Nephron (organoid): ENCODE results near the gene FOXE3.

Experiments
- H3K27ac Mint-ChIP-seq, 3 experiments: 2 replicates each; pipeline ENCODE4 v1.8.0; 2020; ENCODE audit warnings: mixed read lengths in 3 of 3, mild to moderate bottlenecking in 2 of 3, moderate library complexity in 1 of 3
- H3K27me3 Mint-ChIP-seq: 2 replicates; pipeline ENCODE4 v1.8.0; 2021; ENCODE audit warnings: low read depth, mild to moderate bottlenecking, moderate library complexity, mixed read lengths
- H3K36me3 Mint-ChIP-seq: 2 replicates; pipeline ENCODE4 v1.8.0; 2020; ENCODE audit warnings: low read depth, mixed read lengths
- H3K4me1 Mint-ChIP-seq: 2 replicates; pipeline ENCODE4 v1.8.0; 2020; ENCODE audit warnings: mixed read lengths
- H3K4me3 Mint-ChIP-seq, 3 experiments: 2 replicates each; pipeline ENCODE4 v1.8.0; 2020; ENCODE audit warnings: mild to moderate bottlenecking in 3 of 3, mixed read lengths in 3 of 3, moderate library complexity in 2 of 3
- H3K9me3 Mint-ChIP-seq: 2 replicates; pipeline ENCODE4 v1.8.0; 2020; ENCODE audit warnings: mixed read lengths
- CTCF ChIP-seq, 3 experiments: fragments of 200-600 bp; sonication (generic); IDR thresholded peaks; one replicate each; pipeline ENCODE4 v1.5.0; 2021; ENCODE audit warnings: antibody characterized with exemption in 3 of 3; ENCODE audit not compliant: unreplicated experiment in 3 of 3

The FOXE3 gene

GRCh38 chr1:47441450-47442106, 25.5 kb downstream of the FOXE3 start:
- no peak overlapping the region for H3K27ac Mint-ChIP-seq
- H3K9me3 Mint-ChIP-seq, result no peaks in the 10 kb centered on the region
- H3K4me3 Mint-ChIP-seq, result no peak overlapping the region
- H3K4me1 Mint-ChIP-seq, result peaks cover 18% of the 10 kb centered on the region
- peaks cover 9% of the 10 kb centered on the region for H3K27me3 Mint-ChIP-seq
- no peak for TF ChIP-seq CTCF (IDR thresholded peaks at IDR 0.05; ENCODE audit: unreplicated experiment in 3 of 3)
- peaks cover 2% of the 10 kb centered on the region for H3K36me3 Mint-ChIP-seq

GRCh38 chr1:47442202-47442601, 26.1 kb downstream of the FOXE3 start:
- Mint-ChIP-seq H3K27me3 (peaks cover 4% of the 10 kb centered on the region), H3K27ac (no peak overlapping the region), H3K4me3 (no peak overlapping the region), H3K9me3 (no peaks in the 10 kb centered on the region), H3K4me1 (peaks cover 17% of the 10 kb centered on the region), H3K36me3 (peaks cover 6% of the 10 kb centered on the region)
- no peak for TF ChIP-seq CTCF (IDR thresholded peaks at IDR 0.05; ENCODE audit: unreplicated experiment in 3 of 3)

GRCh38 chr1:47442842-47443529, 26.9 kb downstream of the FOXE3 start:
- no peak for TF ChIP-seq CTCF (IDR thresholded peaks at IDR 0.05; ENCODE audit: unreplicated experiment in 3 of 3)
- Mint-ChIP-seq H3K4me1 (peaks cover 17% of the 10 kb centered on the region), H3K27me3 (peaks cover 4% of the 10 kb centered on the region)

GRCh38 chr1:47443530-47444296, 27.6 kb downstream of the FOXE3 start:
- no peak overlapping the region for H3K27ac Mint-ChIP-seq
- no peaks in the 10 kb centered on the region for H3K9me3 Mint-ChIP-seq
- peaks cover 12% of the 10 kb centered on the region for H3K36me3 Mint-ChIP-seq
- H3K4me3 Mint-ChIP-seq, result no peak overlapping the region
- no peaks in the 10 kb centered on the region for H3K27me3 Mint-ChIP-seq
- H3K4me1 Mint-ChIP-seq, result peaks cover 18% of the 10 kb centered on the region
- no peak for TF ChIP-seq CTCF (IDR thresholded peaks at IDR 0.05; ENCODE audit: unreplicated experiment in 3 of 3)

More at GRCh38 chr1:47442842-47443529, 26.9 kb downstream of the FOXE3 start:
- Mint-ChIP-seq H3K36me3 (peaks cover 9% of the 10 kb centered on the region), H3K9me3 (no peaks in the 10 kb centered on the region), H3K27ac (no peak overlapping the region), H3K4me3 (no peak overlapping the region)

- H3K36me3 Mint-ChIP-seq, result peaks cover 12% of the 10 kb centered on the region
Measured at GRCh38 chr1:47444297-47444561, 28.1 kb downstream of the FOXE3 start.

More at GRCh38 chr1:47444297-47444561, 28.1 kb downstream of the FOXE3 start:
- no peak overlapping the region for H3K4me3 Mint-ChIP-seq
- TF ChIP-seq CTCF (IDR thresholded peaks at IDR 0.05; ENCODE audit: unreplicated experiment in 3 of 3), result no peak
- H3K27ac Mint-ChIP-seq, result no peak overlapping the region
- H3K27me3 Mint-ChIP-seq, result no peaks in the 10 kb centered on the region
- H3K9me3 Mint-ChIP-seq, result no peaks in the 10 kb centered on the region
- H3K4me1 Mint-ChIP-seq, result peaks cover 23% of the 10 kb centered on the region
